GM12873 (cell line): ENCODE measurements around the gene C1QTNF1.

ENCODE experiments used
- TF ChIP-seq, protein P1 (sequence below): IDR thresholded peaks from 2 replicates; pipeline ENCODE4 v1.5.1; 2012; ENCODE audit warnings: low read depth, mild to moderate bottlenecking, moderate library complexity, low read length, control low read depth; ENCODE audit not compliant: insufficient read depth; ENCODE audit errors: missing control alignments

The C1QTNF1 gene, protein sequence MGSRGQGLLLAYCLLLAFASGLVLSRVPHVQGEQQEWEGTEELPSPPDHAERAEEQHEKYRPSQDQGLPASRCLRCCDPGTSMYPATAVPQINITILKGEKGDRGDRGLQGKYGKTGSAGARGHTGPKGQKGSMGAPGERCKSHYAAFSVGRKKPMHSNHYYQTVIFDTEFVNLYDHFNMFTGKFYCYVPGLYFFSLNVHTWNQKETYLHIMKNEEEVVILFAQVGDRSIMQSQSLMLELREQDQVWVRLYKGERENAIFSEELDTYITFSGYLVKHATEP

DNA sequence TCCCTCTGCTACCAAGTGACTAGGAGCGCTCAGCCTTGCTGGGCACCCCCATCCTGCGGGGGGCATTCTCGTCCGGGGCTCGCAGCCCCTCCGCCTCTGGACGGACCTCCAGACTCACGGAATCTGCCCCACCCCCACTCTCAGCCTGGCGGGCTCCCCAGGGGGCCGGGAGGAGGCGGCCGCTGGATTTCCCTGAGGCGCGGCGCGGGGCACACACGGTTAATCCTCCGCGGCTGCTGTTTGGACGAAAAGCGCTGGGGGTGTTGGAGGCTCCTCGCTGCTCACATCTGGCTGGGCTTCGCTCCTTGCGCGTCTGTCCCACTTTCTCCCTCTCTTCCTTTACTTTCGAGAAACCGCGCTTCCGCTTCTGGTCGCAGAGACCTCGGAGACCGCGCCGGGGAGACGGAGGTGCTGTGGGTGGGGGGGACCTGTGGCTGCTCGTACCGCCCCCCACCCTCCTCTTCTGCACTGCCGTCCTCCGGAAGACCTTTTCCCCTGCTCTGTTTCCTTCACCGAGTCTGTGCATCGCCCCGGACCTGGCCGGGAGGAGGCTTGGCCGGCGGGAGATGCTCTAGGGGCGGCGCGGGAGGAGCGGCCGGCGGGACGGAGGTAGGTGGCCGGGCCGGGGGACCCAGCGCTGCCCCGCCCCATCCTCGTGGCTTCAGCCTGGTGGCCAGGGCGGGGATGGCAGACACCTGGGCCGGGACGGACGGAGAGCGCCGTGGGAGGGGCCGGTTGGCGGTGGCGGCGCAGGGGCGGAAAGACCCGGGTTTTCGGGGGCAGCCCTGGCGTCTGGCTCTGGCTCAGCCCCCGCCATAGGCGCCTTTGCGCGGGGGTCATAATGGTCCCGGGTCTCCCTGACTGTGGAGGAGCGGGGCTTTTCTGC, at the start of gene C1QTNF1:
Gene C1QTNF1 (plus strand): TSS at position 284 of the 886 bp plus-strand sequence. CDS start 19,800 bp downstream, outside the sequence.
- TF ChIP-seq, protein P1, sequence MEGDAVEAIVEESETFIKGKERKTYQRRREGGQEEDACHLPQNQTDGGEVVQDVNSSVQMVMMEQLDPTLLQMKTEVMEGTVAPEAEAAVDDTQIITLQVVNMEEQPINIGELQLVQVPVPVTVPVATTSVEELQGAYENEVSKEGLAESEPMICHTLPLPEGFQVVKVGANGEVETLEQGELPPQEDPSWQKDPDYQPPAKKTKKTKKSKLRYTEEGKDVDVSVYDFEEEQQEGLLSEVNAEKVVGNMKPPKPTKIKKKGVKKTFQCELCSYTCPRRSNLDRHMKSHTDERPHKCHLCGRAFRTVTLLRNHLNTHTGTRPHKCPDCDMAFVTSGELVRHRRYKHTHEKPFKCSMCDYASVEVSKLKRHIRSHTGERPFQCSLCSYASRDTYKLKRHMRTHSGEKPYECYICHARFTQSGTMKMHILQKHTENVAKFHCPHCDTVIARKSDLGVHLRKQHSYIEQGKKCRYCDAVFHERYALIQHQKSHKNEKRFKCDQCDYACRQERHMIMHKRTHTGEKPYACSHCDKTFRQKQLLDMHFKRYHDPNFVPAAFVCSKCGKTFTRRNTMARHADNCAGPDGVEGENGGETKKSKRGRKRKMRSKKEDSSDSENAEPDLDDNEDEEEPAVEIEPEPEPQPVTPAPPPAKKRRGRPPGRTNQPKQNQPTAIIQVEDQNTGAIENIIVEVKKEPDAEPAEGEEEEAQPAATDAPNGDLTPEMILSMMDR: no peak

DNA sequence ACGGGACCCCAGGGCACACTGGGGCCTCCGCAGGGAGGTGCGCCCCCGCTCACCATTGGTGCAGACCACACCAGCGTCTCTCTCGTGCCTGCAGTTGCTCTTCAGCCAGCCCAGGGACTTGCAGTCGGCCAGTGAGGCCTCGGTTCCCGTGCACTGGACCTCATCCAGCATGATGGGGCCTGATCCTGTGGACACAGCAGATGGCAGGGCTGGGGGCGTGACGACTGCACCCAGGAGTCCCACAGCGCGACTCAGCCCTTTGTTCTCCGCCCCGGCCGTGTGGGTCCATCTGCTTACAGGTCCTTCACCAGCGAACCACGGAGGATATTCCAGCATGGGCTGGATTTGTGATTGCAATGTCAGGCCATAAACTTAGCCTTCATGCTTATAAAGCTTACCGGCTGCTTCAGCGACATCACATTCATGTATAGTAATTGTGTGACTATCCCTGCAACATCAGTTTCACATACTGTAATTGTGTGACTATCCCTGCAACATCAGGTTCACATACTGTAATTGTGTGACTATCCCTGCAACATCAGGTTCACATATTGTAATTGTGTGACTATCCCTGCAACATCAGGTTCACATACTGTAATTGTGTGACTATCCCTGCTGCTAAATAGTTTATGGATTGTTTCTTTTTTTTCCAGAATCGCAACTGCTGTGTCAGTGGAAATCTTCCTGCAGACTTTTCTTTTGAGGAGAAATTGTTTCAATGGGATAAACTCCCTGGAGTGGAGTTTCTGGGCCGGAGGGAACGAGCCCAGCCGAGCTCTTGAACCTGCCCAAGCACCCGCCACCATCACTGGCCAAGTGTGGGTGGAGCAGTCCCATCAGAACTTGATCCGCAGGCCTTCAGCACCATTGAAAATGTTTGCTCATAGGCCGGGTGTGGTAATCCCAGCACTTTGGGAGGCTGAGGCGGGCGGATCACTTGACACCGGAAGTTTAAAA, 49.1 kb upstream of the C1QTNF1 start:
- TF ChIP-seq, protein P1: no peak

DNA sequence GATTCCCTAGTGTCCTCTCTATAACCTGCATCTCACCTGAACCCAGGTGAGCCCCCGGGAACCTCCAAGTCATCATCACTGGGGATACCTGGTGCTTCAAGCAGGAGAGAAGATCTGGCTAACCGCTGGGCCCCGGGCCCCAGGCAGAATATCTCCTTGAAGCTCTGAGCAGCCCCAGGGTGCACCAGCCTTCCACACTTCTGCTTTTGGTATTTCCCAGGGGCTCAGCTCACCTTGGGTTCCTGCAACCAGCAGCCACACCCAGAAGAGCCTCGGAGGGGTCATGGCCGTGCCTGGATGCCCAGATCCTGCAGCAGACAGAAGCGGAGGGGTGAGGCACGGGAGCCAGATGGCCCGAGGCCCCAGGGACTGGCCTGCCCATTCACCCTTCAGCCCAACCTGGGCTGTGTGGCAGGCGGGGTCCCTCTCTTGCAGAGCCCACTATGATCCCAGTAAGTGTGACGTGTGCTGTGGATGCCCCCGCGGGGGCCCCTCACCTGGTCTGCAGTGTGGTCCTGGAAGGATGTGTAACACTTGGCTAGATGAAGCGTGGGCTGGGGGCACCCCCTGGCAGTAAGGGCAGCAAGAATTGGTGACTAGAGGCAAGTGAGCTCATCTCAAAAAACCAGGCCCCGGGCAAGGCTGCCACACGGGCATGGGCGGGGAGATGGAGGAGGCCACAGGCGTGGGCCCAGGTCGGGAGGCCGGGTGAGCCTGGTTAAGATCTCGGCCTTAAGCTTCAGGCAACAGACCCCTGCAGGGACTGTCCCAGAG, 46.9 kb upstream of the C1QTNF1 start:
- TF ChIP-seq, protein P1: no peak

DNA sequence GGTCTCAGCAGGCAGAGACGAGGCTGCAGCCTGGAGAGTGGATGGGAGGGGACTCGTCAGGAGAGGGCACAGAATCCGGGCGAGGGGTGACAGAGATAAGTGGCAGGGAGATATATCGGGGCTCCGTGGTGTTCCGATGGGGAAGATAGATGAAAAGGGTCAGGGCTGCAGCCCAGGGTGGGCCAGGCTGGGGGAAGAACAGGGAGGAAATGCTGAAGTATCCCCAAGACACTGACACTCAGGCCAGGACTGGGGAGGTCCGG, 46.4 kb upstream of the C1QTNF1 start:
- TF ChIP-seq, protein P1: no peak

DNA sequence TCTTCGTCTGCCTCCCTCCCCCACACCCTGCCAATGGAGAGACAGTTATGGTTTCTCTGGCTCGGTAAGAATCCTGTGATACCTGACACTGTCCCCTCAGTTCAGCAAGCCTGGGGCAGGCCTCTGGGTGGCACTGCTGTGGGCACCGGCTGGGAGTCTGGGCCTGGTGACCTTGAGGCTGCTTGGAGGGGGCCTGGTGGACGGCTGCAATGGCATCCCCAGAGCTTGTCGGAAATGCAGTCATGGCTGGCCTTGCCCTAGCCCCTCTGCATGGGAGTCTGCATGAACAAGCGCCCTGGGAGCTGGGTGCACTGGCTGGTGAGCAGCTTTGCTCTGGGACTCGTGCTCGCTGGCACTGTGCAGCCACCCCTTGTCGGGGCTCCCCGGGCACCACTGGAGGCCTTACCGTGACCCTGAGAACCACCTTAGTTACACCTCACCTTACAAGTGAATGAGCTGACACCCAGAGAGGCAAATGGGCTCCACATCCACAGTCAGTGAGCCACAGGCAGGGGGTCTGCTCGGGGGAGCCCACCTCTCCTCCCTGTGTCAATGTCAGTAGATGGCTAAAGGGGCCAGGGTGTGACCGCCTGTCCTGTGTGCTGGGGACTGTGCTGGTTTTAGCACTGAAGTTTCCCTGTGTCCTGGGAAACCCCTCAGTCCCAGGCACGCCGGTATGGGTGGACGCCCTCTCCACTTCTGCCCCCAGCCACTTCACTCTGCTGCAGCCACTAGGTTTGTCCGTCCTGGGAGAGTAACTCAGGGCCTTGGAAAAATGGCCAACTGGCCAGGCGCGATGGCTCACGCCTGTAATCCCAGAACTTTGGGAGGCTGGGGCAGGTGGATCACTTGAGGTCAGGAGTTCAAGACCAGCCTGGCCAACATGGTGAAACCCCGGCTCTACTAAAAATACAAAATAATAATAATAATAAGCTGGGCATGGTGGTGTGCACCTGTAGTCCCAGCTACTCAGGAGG, 45.7 kb upstream of the C1QTNF1 start:
- TF ChIP-seq, protein P1: no peak

DNA sequence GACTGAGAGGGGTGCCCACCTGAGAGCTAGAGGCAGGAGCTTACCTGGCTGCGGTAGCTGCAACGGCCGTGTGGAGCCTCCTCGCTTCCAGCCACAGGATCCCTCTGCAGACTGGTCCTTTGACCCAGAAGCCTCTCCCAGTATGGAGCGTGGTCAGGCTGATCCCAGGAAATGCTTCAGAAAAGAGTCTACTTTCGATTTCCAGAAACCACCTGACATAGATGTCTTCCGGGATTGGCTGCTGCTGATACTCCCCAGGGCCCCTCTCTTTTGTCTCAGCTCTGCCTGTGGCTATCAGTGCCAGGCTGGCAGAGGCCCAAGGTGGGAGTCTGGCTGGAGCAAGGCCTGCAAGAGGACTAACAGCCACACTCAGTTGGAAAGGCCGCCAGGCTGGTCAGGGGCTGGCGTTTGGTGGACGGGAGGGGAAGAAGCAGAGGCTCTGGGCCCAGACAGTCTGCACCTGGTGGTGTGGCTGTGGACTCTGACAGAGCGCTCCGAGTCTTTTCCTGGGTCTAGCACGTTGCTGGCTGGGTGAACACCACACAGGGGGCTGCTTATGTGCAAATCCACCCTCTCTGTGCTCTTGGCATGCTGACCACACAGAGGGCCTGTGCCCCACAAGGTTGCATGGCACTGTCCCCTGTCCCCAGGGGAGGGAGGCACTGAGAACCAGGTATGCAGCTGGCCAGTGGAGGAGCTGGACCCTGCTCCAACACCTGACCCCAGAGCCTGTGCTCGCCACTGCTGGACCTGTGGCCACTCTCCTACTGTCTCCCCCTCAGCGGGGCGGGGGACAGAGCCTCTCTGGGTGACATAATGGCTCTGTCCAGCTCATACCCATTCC, 44.0 kb upstream of the C1QTNF1 start, which contains the start of gene LGALS3BP:
Gene LGALS3BP (minus strand): TSS at position 144 of the 844 bp plus-strand sequence. CDS start 2,732 bp downstream, outside the sequence.
- TF ChIP-seq, protein P1: no peak
